Measurements from ENCODE around the gene THAP9.

Gene THAP9

DNA sequence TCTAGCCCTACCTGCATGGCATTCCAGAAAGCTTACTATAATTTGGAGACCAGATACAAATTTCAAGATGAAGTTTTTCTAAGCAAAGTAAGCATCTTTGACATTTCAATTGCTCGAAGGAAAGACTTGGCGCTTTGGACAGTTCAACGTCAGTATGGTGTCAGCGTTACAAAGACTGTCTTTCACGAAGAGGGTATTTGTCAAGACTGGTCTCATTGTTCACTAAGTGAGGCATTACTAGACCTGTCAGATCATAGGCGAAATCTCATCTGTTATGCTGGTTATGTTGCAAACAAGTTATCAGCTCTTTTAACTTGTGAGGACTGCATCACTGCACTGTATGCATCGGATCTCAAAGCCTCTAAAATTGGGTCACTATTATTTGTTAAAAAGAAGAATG lies 17.6 kb downstream of the THAP9 start:
- no peak overlapping the region for H3K4me2 ChIP-seq (ENCODE audit: low read depth, low read length, poor library complexity, severe bottlenecking)
- TF ChIP-seq, protein P1, sequence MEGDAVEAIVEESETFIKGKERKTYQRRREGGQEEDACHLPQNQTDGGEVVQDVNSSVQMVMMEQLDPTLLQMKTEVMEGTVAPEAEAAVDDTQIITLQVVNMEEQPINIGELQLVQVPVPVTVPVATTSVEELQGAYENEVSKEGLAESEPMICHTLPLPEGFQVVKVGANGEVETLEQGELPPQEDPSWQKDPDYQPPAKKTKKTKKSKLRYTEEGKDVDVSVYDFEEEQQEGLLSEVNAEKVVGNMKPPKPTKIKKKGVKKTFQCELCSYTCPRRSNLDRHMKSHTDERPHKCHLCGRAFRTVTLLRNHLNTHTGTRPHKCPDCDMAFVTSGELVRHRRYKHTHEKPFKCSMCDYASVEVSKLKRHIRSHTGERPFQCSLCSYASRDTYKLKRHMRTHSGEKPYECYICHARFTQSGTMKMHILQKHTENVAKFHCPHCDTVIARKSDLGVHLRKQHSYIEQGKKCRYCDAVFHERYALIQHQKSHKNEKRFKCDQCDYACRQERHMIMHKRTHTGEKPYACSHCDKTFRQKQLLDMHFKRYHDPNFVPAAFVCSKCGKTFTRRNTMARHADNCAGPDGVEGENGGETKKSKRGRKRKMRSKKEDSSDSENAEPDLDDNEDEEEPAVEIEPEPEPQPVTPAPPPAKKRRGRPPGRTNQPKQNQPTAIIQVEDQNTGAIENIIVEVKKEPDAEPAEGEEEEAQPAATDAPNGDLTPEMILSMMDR (IDR thresholded peaks at IDR 0.05; ENCODE audit: insufficient read depth, low read length, poor library complexity, severe bottlenecking) = no peak
- no peak for TF ChIP-seq EZH2phosphoT487 (conservative IDR thresholded peaks at IDR 0.05; ENCODE audit: low read length)
- H3K9ac ChIP-seq (ENCODE audit: low read length) = no peak overlapping the region
- H3K4me3 ChIP-seq (ENCODE audit: insufficient read depth, low read length, poor library complexity, severe bottlenecking) = no peak overlapping the region
- H3K36me3 ChIP-seq (ENCODE audit: low read length) = no peaks in the 10 kb centered on the region
- no peaks in the 10 kb centered on the region for H3K27me3 ChIP-seq (ENCODE audit: low read length)
- no peaks in the 10 kb centered on the region for H3K9me2 ChIP-seq (replicated peaks; ENCODE audit: insufficient read depth, low read length)
- H3K9me3 ChIP-seq (ENCODE audit: insufficient read depth, low read length) = no peaks in the 10 kb centered on the region
- no peak overlapping the region for H2AFZ ChIP-seq (ENCODE audit: low read depth, low read length, severe bottlenecking)
- H4K20me1 ChIP-seq (ENCODE audit: low read depth, low read length) = no peaks in the 10 kb centered on the region
- H3K27ac ChIP-seq (ENCODE audit: low read depth, low read length) = no peak overlapping the region
- no peaks in the 10 kb centered on the region for H3K79me2 ChIP-seq (ENCODE audit: insufficient read depth, low read length)
- H3F3A ChIP-seq (ENCODE audit: insufficient read depth) = no peaks in the 10 kb centered on the region

DNA sequence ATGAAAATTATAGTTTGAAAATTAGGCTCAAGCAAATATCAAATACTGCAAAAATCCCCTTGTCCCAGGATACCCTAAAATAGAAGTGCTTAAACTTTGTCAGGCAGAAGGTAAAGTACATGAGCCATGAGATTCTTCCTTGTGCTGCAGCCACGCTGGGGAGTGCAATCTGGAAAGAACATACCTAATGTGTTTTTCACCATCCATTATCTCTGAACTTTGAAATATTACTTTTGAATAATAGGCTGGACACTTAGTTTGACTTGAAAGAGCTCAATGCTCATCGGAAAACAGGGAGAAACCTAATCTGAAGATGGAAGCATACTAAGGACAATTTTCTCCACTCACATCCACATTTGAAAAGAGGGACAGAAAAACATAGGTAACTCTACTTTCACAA lies 18.9 kb downstream of the THAP9 start:
- H2AFZ ChIP-seq (ENCODE audit: low read depth, low read length, severe bottlenecking) = no peak overlapping the region
- no peak overlapping the region for H3K4me3 ChIP-seq (ENCODE audit: insufficient read depth, low read length, poor library complexity, severe bottlenecking)
- no peaks in the 10 kb centered on the region for H3K9me2 ChIP-seq (replicated peaks; ENCODE audit: insufficient read depth, low read length)
- H3K79me2 ChIP-seq (ENCODE audit: insufficient read depth, low read length) = no peaks in the 10 kb centered on the region
- H3F3A ChIP-seq (ENCODE audit: insufficient read depth) = no peaks in the 10 kb centered on the region
- no peak overlapping the region for H3K9ac ChIP-seq (ENCODE audit: low read length)
- H3K27ac ChIP-seq (ENCODE audit: low read depth, low read length) = no peak overlapping the region
- H3K9me3 ChIP-seq (ENCODE audit: insufficient read depth, low read length) = no peaks in the 10 kb centered on the region
- H3K27me3 ChIP-seq (ENCODE audit: low read length) = no peaks in the 10 kb centered on the region
- H4K20me1 ChIP-seq (ENCODE audit: low read depth, low read length) = no peaks in the 10 kb centered on the region
- H3K4me2 ChIP-seq (ENCODE audit: low read depth, low read length, poor library complexity, severe bottlenecking) = no peak overlapping the region
- H3K36me3 ChIP-seq (ENCODE audit: low read length) = no peaks in the 10 kb centered on the region
- TF ChIP-seq, protein P1 (IDR thresholded peaks at IDR 0.05; ENCODE audit: insufficient read depth, low read length, poor library complexity, severe bottlenecking) = no peak
- no peak for TF ChIP-seq EZH2phosphoT487 (conservative IDR thresholded peaks at IDR 0.05; ENCODE audit: low read length)

DNA sequence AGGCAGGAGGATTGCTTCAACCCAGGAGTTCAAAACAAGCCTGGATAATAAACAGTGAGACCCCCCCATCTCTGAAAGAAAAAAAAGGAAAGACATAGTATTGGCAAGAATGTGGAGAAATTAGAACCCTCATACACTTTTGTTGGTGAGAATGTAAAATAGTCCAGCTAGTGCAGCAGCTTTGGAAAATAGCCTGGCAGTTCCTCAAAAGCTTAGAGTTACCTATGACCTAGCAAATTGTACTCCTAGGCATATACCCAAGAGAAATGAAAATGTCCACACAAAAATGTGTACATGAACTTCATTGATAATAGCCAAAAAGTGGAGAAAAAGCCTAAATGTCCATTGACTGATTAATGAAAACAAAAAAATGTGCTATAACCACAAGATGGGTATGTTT lies 21.3 kb downstream of the THAP9 start:
- TF ChIP-seq, protein P1 (IDR thresholded peaks at IDR 0.05; ENCODE audit: insufficient read depth, low read length, poor library complexity, severe bottlenecking) = no peak
- no peak for TF ChIP-seq EZH2phosphoT487 (conservative IDR thresholded peaks at IDR 0.05; ENCODE audit: low read length)
- H3F3A ChIP-seq (ENCODE audit: insufficient read depth) = no peaks in the 10 kb centered on the region
- no peak overlapping the region for H3K9ac ChIP-seq (ENCODE audit: low read length)
- no peak overlapping the region for H3K4me2 ChIP-seq (ENCODE audit: low read depth, low read length, poor library complexity, severe bottlenecking)
- no peaks in the 10 kb centered on the region for H3K9me2 ChIP-seq (replicated peaks; ENCODE audit: insufficient read depth, low read length)
- no peak overlapping the region for H3K27ac ChIP-seq (ENCODE audit: low read depth, low read length)
- no peak overlapping the region for H3K4me3 ChIP-seq (ENCODE audit: insufficient read depth, low read length, poor library complexity, severe bottlenecking)
- H2AFZ ChIP-seq (ENCODE audit: low read depth, low read length, severe bottlenecking) = no peak overlapping the region
- peaks cover 2% of the 10 kb centered on the region; the same call in 1 of the 2 replicates for H3K36me3 ChIP-seq (ENCODE audit: low read length)
- no peaks in the 10 kb centered on the region for H4K20me1 ChIP-seq (ENCODE audit: low read depth, low read length)
- no peaks in the 10 kb centered on the region for H3K27me3 ChIP-seq (ENCODE audit: low read length)
- H3K9me3 ChIP-seq (ENCODE audit: insufficient read depth, low read length) = no peaks in the 10 kb centered on the region
- H3K79me2 ChIP-seq (ENCODE audit: insufficient read depth, low read length) = no peaks in the 10 kb centered on the region

All from SU-DHL-6 (cell line).